Adrenal gland (tissue), 12 donors: ENCODE results near the gene RAB14. TPM values are rescaled to one million over a fixed set of nuclear protein-coding genes. Genes with fewer than 3 reads are reported as not detected.

Source experiments
- DNase-seq, 7 donors: peaks; one replicate each; pipeline ENCODE4 v3.0.0-alpha.2; 2019 to 2020
- H3K27ac ChIP-seq, 5 donors: fragments of 200-600 bp; sonication (generic) in 4 of 5; 1 replicate in 3 of 5; 2 replicates in 2 of 5; pipeline versions ENCODE4 v1.5.1 to v1.8.0; 2016 to 2020; ENCODE audit warnings: mild to moderate bottlenecking in 1 of 5
- H3K27me3 ChIP-seq: fragments of 200-600 bp; 2 replicates; pipeline ENCODE4 v1.8.0; 2021
- H3K36me3 ChIP-seq, 2 donors: fragments of 200-600 bp; replicated peaks in 1 of 2; 1 replicate in 1 of 2; 2 replicates in 1 of 2; pipeline versions ENCODE4 v1.5.1 to v1.8.0; 2018 to 2022
- H3K4me1 ChIP-seq, 2 donors: fragments of 200-600 bp; replicated peaks in 1 of 2; 1 replicate in 1 of 2; 2 replicates in 1 of 2; pipeline versions ENCODE4 v1.5.1 to v1.8.0; 2018 to 2021
- H3K4me3 ChIP-seq, 4 donors: fragments of 200-600 bp; sonication (generic) in 3 of 4; one replicate each; pipeline ENCODE4 v1.5.1; 2016 to 2018
- H3K9me3 ChIP-seq, 3 donors: fragments of 200-600 bp; sonication (generic) in 1 of 3; replicated peaks in 1 of 3; 1 replicate in 2 of 3; 2 replicates in 1 of 3; pipeline versions ENCODE4 v1.5.1 to v1.8.0; 2016 to 2021
- POLR2A ChIP-seq, 2 donors: fragments of 450-650 bp; IDR thresholded peaks; one replicate each; pipeline ENCODE4 v1.6.1; 2017; ENCODE audit warnings: antibody characterized with exemption in 2 of 2, mild to moderate bottlenecking in 2 of 2, moderate library complexity in 1 of 2
- WGBS, 4 donors: extraction: QIAGEN DNeasy Blood & Tissue Kit in 2 of 4; methylation state at CpG; one replicate each; pipeline versions ENCODE4 v1.1.5 to v1.1.7; 2013 to 2017; 5-methylcytosine and 5-hydroxymethylcytosine counted together
- intact Hi-C, 2 donors: fragments of 100-400 bp; cut with DNase I; formaldehyde crosslinking; loops; one replicate each; pipeline versions ENCODE4 v1.14.1 to v1.15.0; 2022 to 2023
- polyA plus RNA-seq, 3 donors: library from polyadenylated mRNA; stranded (reverse); fragments of 200-250 nt in 2 of 3; fragments of 350-450 nt in 1 of 3; fragmentation: Illumina TruSeq in 1 of 3; extraction: RNeasy Lipid Tissue Mini Kit (QIAGEN cat#74804) in 1 of 3; gene quantifications; one replicate each; pipeline ENCODE4 v1.2.3, GENCODE V29; 2013 to 2014
- total RNA-seq, 9 donors: library from RNA; depleted of rRNA in 4 of 9; stranded (reverse); fragments of >200 nt in 4 of 9; fragments of 120-200 nt in 1 of 9; fragmentation: NEBNext Ultra II Directional in 1 of 9; extraction: Animal tissue kit (Norgen Biotek cat#: 25700) in 1 of 9; gene quantifications; one replicate each; pipeline versions ENCODE4 v1.1.0 to v1.2.4, GENCODE V29; 2013 to 2023
- TF ChIP-seq, protein P1 (sequence below), 6 experiments: fragments of 450-650 bp in 4 of 6; fragments of 200-600 bp in 2 of 6; sonication (generic) in 1 of 6; IDR thresholded peaks; 1 replicate in 5 of 6; 2 replicates in 1 of 6; pipeline versions ENCODE4 v1.5.1 to v1.8.0; 2016 to 2021; ENCODE audit warnings: antibody characterized with exemption in 6 of 6, mild to moderate bottlenecking in 2 of 6, moderate library complexity in 1 of 6
- donor health status: healthy with polysubstance abuse.
- donor health status: Bipolar disorder and iron deficiency.
- donor health status: DM: yes; HTN: yes; CAD: no.
- donor health status: DM: no; HTN: no; CAD: no.
- donor health status: DM: no; HTN: no; CAD: no.
- donor health status: DM: yes; HTN: yes; CAD: no.

RAB14 gene
- total and polyA plus RNA-seq, 12 donors = 16.5 to 108 (median 43.5) TPM

- Histone ChIP-seq H3K4me3 (no peak overlapping the region), H3K27me3 (no peaks in the 10 kb centered on the region), H3K36me3 (no peaks in the 10 kb centered on the region), H3K27ac (no peak overlapping the region), H3K4me1 (peaks cover 25 to 83% of the 10 kb centered on the region in 2 donors), H3K9me3 (no peaks in the 10 kb centered on the region)
- intact Hi-C loops = no loop called here
- DNase-seq = no peak
- no peak for TF ChIP-seq POLR2A (IDR thresholded peaks at IDR 0.05)
- TF ChIP-seq, protein P1, sequence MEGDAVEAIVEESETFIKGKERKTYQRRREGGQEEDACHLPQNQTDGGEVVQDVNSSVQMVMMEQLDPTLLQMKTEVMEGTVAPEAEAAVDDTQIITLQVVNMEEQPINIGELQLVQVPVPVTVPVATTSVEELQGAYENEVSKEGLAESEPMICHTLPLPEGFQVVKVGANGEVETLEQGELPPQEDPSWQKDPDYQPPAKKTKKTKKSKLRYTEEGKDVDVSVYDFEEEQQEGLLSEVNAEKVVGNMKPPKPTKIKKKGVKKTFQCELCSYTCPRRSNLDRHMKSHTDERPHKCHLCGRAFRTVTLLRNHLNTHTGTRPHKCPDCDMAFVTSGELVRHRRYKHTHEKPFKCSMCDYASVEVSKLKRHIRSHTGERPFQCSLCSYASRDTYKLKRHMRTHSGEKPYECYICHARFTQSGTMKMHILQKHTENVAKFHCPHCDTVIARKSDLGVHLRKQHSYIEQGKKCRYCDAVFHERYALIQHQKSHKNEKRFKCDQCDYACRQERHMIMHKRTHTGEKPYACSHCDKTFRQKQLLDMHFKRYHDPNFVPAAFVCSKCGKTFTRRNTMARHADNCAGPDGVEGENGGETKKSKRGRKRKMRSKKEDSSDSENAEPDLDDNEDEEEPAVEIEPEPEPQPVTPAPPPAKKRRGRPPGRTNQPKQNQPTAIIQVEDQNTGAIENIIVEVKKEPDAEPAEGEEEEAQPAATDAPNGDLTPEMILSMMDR (IDR thresholded peaks at IDR 0.05) = peak in 1 of 6 experiments; percentile 23
- 89 to 96% (median 95%) methylated on average over 1 of the region's 1 CpG for WGBS, 4 donors
These were observed 4.5 kb downstream of the RAB14 start for GRCh38 chr9:121197132-121197531.

GRCh38 chr9:121196389-121196788 lies 5.3 kb downstream of the RAB14 start:
- Histone ChIP-seq H3K9me3 (no peaks in the 10 kb centered on the region), H3K27me3 (no peaks in the 10 kb centered on the region), H3K4me3 (no peak overlapping the region), H3K4me1 (peaks cover 30 to 90% of the 10 kb centered on the region in 2 donors), H3K27ac (no peak overlapping the region), H3K36me3 (no peaks in the 10 kb centered on the region)
- 62 to 68% (median 67%) methylated on average over 4 of the region's 4 CpGs for WGBS, 4 donors
- TF ChIP-seq, protein P1 (IDR thresholded peaks at IDR 0.05) = no peak
- TF ChIP-seq POLR2A (IDR thresholded peaks at IDR 0.05) = no peak
- intact Hi-C loops = no loop called here
- no peak for DNase-seq

DNA sequence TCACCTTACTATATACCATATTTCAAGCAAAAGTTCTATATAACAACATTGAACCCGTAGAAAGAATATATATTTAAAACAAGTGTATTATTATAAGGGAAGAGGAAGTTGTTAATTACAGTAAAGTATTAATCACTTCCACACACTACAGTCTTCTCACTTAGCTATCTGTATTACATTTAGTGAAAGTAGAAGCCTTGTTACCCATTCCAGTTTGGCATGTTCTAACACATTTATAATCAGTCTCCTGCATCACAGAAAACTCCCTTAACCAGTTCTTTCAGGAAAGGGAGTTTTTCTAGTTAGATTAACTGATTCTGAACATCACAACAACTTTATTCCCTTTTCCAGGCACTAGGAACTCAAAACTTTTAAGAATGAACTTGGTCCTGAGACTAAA lies 6.9 kb downstream of the RAB14 start:
- TF ChIP-seq, protein P1 (IDR thresholded peaks at IDR 0.05) = no peak
- no peak for TF ChIP-seq POLR2A (IDR thresholded peaks at IDR 0.05)
- H3K9me3 ChIP-seq = no peaks in the 10 kb centered on the region
- 22 to 47% (median 35%) methylated on average over 1 of the region's 1 CpG for WGBS, 4 donors
- H3K4me1 ChIP-seq = peaks cover 29 to 99% of the 10 kb centered on the region in 2 donors
- H3K27me3 ChIP-seq = no peaks in the 10 kb centered on the region
- no peak overlapping the region for H3K4me3 ChIP-seq
- no peak for DNase-seq
- intact Hi-C loops = no loop called here
- no peak overlapping the region for H3K27ac ChIP-seq
- no peaks in the 10 kb centered on the region for H3K36me3 ChIP-seq

- H3K9me3 ChIP-seq = no peaks in the 10 kb centered on the region
- no peaks in the 10 kb centered on the region for H3K27me3 ChIP-seq
- H3K27ac ChIP-seq = no peak overlapping the region
- H3K36me3 ChIP-seq = no peaks in the 10 kb centered on the region
- intact Hi-C loops = no loop called here
- H3K4me3 ChIP-seq = no peak overlapping the region
- H3K4me1 ChIP-seq = peaks cover 24 to 96% of the 10 kb centered on the region in 2 donors
- 0 to 59% (median 8%) methylated on average over 1 of the region's 1 CpG for WGBS, 4 donors
- TF ChIP-seq POLR2A (IDR thresholded peaks at IDR 0.05) = no peak
- TF ChIP-seq, protein P1 (IDR thresholded peaks at IDR 0.05) = no peak
- DNase-seq = no peak
These were observed 8.6 kb downstream of the RAB14 start for GRCh38 chr9:121192959-121193640.
